ENCODE results near the gene DNASE1L3. TPM values are rescaled to one million over a fixed set of nuclear protein-coding genes. Genes with fewer than 3 reads are reported as not detected.

The DNASE1L3 gene
- total RNA-seq, 1 donor from 2014 or later, result 0.96 TPM

DNA sequence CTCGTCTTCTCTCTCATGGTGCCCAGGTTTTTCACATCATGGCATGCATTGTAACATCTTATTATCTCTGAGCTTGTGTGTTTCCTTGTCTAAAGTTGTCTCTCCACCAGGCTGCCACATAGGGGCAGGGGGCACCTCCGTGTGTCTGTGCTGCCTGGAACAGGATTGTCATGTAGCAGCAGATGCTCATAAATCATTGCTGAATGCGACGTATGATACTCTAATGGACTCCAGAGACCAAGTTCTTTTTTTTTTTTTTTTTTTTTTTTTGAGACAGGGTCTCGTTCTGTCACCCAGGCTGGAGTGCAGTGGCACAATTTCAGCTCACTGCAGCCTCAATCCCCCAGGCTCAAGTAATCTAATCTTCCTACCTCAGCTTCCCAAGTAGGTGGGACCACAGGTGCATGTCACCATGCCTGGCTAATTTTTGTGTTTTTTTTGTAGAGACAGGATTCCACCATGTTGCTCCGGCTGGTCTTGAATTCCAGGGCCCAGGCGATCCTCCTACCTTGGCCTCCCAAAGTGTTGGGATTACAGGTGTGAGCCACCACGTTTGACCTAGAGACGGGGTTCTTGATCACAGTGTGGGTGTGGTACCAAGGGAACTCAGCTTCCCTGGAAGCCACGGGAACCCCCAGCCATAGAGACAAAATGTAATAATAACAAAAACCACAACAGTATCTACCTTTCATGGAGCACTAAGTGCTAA, 4.7 kb upstream of the DNASE1L3 start:
- Mint-ChIP-seq H3K4me3 (ENCODE audit: unreplicated experiment) (peak overlapping the region; percentile 26), H3K27me3 (ENCODE audit: unreplicated experiment) (peaks cover 12% of the 10 kb centered on the region), H3K27ac (ENCODE audit: unreplicated experiment) (peak overlapping the region; percentile 82), H3K9me3 (ENCODE audit: unreplicated experiment) (no peaks in the 10 kb centered on the region), H3K4me1 (ENCODE audit: low read depth, unreplicated experiment) (peaks cover 19% of the 10 kb centered on the region), H3K36me3 (ENCODE audit: unreplicated experiment) (no peaks in the 10 kb centered on the region)
- no peak for DNase-seq
- TF ChIP-seq, protein P1, sequence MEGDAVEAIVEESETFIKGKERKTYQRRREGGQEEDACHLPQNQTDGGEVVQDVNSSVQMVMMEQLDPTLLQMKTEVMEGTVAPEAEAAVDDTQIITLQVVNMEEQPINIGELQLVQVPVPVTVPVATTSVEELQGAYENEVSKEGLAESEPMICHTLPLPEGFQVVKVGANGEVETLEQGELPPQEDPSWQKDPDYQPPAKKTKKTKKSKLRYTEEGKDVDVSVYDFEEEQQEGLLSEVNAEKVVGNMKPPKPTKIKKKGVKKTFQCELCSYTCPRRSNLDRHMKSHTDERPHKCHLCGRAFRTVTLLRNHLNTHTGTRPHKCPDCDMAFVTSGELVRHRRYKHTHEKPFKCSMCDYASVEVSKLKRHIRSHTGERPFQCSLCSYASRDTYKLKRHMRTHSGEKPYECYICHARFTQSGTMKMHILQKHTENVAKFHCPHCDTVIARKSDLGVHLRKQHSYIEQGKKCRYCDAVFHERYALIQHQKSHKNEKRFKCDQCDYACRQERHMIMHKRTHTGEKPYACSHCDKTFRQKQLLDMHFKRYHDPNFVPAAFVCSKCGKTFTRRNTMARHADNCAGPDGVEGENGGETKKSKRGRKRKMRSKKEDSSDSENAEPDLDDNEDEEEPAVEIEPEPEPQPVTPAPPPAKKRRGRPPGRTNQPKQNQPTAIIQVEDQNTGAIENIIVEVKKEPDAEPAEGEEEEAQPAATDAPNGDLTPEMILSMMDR (IDR thresholded peaks at IDR 0.05; ENCODE audit: partially characterized antibody, unreplicated experiment), result no peak

DNA sequence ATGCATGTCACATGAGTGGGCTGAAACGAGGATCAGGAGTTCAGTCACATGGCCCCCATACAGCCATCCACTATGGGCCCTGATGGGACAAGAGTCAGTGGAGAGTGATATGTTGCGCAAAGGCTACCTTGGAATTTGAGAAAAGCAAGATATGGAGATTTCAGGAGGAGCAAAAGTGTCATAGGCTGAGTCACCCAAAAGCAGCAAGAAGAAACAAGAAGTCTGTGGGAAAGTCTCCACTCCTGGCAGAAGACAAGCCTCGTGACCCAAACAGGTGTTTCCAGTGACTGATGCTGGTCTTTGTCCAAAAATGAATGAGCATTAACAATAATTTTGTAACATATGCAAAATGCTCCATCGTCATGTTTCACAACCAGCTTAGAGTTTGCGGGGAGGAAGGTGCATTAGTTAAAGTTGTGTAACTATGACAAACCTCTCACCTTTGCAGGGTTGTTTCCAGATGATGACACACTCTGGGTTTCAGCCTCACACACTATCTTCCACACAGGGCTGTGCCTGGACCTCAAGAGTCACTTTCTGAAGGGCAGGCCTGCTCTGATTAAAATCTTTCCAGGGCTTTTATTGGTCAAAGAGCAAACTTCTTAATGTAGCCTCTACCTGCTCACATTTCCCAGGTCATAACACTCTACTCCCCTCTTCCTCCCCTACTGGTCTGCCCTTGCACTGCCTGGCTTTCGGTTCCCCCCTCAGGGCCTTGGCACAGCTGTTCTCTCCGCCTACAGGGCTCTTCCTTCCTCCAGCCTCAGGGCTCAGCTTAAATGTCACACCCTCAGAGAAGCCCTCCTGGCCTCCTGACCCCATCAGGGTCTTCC, 3.9 kb upstream of the DNASE1L3 start:
- DNase-seq, result no peak
- peaks cover 19% of the 10 kb centered on the region for H3K4me1 Mint-ChIP-seq (ENCODE audit: low read depth, unreplicated experiment)
- TF ChIP-seq, protein P1 (IDR thresholded peaks at IDR 0.05; ENCODE audit: partially characterized antibody, unreplicated experiment), result no peak
- peak overlapping the region; percentile 26 for H3K4me3 Mint-ChIP-seq (ENCODE audit: unreplicated experiment)
- H3K27me3 Mint-ChIP-seq (ENCODE audit: unreplicated experiment), result peaks cover 12% of the 10 kb centered on the region
- H3K36me3 Mint-ChIP-seq (ENCODE audit: unreplicated experiment), result no peaks in the 10 kb centered on the region
- H3K9me3 Mint-ChIP-seq (ENCODE audit: unreplicated experiment), result peaks cover 2% of the 10 kb centered on the region
- peak overlapping the region; percentile 82 for H3K27ac Mint-ChIP-seq (ENCODE audit: unreplicated experiment)

DNA sequence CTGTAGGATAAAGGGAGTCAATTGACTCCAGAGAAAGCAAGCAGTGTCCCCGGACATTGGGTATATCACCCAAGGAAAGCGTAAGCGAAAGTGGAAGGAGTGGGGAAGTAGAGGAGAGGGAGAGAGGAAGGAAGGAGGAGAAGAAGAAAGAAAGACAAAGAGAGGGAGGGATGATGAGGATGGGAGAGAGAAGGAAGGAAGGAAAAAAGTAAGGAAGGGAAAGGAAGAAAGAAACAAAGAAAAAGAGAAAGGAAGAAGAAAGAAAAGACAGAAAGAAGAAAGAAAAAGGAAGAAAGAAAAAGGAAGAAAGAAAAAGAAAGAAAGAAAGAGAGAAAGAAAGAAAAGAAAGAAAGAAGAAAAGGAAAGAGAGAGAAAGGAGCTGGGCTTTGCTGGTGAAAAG, 839 bp downstream of the DNASE1L3 start:
- Mint-ChIP-seq H3K27me3 (ENCODE audit: unreplicated experiment) (peaks cover 4% of the 10 kb centered on the region), H3K36me3 (ENCODE audit: unreplicated experiment) (no peaks in the 10 kb centered on the region), H3K9me3 (ENCODE audit: unreplicated experiment) (peaks cover 9% of the 10 kb centered on the region), H3K27ac (ENCODE audit: unreplicated experiment) (no peak overlapping the region), H3K4me1 (ENCODE audit: low read depth, unreplicated experiment) (peaks cover 10% of the 10 kb centered on the region), H3K4me3 (ENCODE audit: unreplicated experiment) (no peak overlapping the region)
- TF ChIP-seq, protein P1 (IDR thresholded peaks at IDR 0.05; ENCODE audit: partially characterized antibody, unreplicated experiment), result no peak
- DNase-seq, result no peak

DNA sequence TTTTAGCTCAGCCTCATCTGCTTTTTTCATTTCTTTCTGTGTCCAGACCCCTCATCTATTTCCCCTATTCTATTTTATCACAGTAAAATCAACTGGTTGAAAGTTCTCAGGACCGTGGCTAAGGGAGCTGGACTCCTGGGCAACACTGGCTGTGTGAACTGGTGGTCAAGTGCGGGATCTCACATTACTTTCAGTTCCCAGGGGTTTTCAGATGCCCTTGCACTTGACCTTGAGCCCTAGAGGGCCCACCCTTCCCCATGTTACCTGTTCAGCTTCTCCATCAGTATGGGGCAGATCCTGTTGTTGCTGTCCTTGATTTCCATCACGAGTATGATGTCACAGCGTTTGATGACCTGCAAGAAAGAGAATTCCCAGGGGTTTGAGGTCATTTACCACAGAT, 2.8 kb downstream of the DNASE1L3 start:
- H3K4me3 Mint-ChIP-seq (ENCODE audit: unreplicated experiment), result no peak overlapping the region
- no peak for DNase-seq
- H3K27ac Mint-ChIP-seq (ENCODE audit: unreplicated experiment), result no peak overlapping the region
- no peaks in the 10 kb centered on the region for H3K36me3 Mint-ChIP-seq (ENCODE audit: unreplicated experiment)
- H3K4me1 Mint-ChIP-seq (ENCODE audit: low read depth, unreplicated experiment), result peaks cover 10% of the 10 kb centered on the region
- TF ChIP-seq, protein P1 (IDR thresholded peaks at IDR 0.05; ENCODE audit: partially characterized antibody, unreplicated experiment), result no peak
- H3K27me3 Mint-ChIP-seq (ENCODE audit: unreplicated experiment), result peaks cover 7% of the 10 kb centered on the region
- H3K9me3 Mint-ChIP-seq (ENCODE audit: unreplicated experiment), result peaks cover 12% of the 10 kb centered on the region
